Measurements from ENCODE around the gene UGT1A7.
"Not testable (repeated sequence)": the region's sequence is repeated elsewhere in the genome, so short reads cannot be mapped to it uniquely, and the experiment has no call there.

UGT1A7 gene

DNA sequence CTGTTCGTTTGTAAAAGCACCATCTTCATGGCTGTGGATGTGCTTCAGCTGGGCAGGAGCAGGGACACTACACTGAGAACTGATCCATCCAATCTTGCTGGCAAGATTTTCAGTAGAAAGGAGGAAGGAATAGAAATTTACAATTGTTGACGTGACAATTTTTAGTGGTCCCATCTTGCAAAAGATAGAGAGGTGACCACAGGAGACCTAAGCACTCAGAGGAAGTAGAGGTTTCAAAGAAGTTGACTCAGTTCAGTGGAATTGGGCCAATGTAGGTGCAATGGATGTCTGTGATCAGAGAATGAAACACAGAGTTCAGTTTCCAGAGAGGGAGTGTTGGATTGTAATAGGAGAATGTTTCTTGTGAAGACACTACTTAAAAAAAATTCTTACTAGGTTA, 32.4 kb downstream of the UGT1A7 start:
- Histone ChIP-seq H3K4me1 (ENCODE audit: control insufficient read depth, low read length) (no peaks in the 10 kb centered on the region), H4K20me1 (ENCODE audit: control insufficient read depth, insufficient read depth, low read depth, low read length) (no peaks in the 10 kb centered on the region), H3F3A (ENCODE audit: control insufficient read depth, insufficient read depth) (no peaks in the 10 kb centered on the region), H3K4me2 (ENCODE audit: low read length) (no peak overlapping the region), H3K9me2 (replicated peaks; ENCODE audit: control insufficient read depth, low read length) (no peaks in the 10 kb centered on the region), H3K9me3 (ENCODE audit: control insufficient read depth, insufficient read depth, low read length) (no peaks in the 10 kb centered on the region), H3K79me2 (ENCODE audit: control insufficient read depth, low read length) (no peaks in the 10 kb centered on the region), H3K36me3 (ENCODE audit: control insufficient read depth, low read length) (no peaks in the 10 kb centered on the region), H3K27me3 (ENCODE audit: control insufficient read depth, low read length) (peaks cover 10% of the 10 kb centered on the region; the same call in 1 of the 2 replicates), H3K4me3 (ENCODE audit: low read length) (no peak overlapping the region), H3K27ac (ENCODE audit: low read depth, low read length) (no peak overlapping the region)
- TF ChIP-seq, protein P1, sequence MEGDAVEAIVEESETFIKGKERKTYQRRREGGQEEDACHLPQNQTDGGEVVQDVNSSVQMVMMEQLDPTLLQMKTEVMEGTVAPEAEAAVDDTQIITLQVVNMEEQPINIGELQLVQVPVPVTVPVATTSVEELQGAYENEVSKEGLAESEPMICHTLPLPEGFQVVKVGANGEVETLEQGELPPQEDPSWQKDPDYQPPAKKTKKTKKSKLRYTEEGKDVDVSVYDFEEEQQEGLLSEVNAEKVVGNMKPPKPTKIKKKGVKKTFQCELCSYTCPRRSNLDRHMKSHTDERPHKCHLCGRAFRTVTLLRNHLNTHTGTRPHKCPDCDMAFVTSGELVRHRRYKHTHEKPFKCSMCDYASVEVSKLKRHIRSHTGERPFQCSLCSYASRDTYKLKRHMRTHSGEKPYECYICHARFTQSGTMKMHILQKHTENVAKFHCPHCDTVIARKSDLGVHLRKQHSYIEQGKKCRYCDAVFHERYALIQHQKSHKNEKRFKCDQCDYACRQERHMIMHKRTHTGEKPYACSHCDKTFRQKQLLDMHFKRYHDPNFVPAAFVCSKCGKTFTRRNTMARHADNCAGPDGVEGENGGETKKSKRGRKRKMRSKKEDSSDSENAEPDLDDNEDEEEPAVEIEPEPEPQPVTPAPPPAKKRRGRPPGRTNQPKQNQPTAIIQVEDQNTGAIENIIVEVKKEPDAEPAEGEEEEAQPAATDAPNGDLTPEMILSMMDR (IDR thresholded peaks at IDR 0.05; ENCODE audit: low read depth, low read length, poor library complexity, severe bottlenecking): no peak
- TF ChIP-seq EZH2phosphoT487 (IDR thresholded peaks at IDR 0.05; ENCODE audit: borderline replicate concordance, low read length): no peak

DNA sequence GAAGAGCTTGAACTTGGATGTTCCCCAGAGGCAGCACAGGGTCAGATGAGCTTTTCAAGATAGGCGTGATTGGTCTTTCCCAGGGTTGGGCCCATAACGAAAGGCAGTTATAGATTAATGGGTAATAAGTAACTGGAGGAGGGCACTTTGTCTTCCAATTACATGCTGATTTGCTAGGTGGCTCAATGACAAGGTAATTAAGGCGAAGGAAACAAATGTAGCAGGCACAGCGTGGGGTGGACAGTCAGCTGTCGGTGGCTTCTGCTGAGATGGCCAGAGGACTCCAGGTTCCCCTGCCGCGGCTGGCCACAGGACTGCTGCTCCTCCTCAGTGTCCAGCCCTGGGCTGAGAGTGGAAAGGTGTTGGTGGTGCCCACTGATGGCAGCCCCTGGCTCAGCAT, 36.9 kb downstream of the UGT1A7 start, which contains the start of gene UGT1A4:
UGT1A4 (plus strand) TSS at position 185 of the 400 bp plus-strand sequence; CDS start at position 270, 85 bp downstream.
- no peaks in the 10 kb centered on the region for H3K36me3 ChIP-seq (ENCODE audit: control insufficient read depth, low read length)
- H3K9me3 ChIP-seq (ENCODE audit: control insufficient read depth, insufficient read depth, low read length): no peaks in the 10 kb centered on the region
- H3K4me1 ChIP-seq (ENCODE audit: control insufficient read depth, low read length): no peaks in the 10 kb centered on the region
- H3F3A ChIP-seq (ENCODE audit: control insufficient read depth, insufficient read depth): no peaks in the 10 kb centered on the region
- no peak within 1 kb of the TSS for H3K4me2 ChIP-seq (ENCODE audit: low read length)
- H3K79me2 ChIP-seq (ENCODE audit: control insufficient read depth, low read length): no peaks in the 10 kb centered on the region
- no peak within 1 kb of the TSS for H3K27ac ChIP-seq (ENCODE audit: low read depth, low read length)
- H3K4me3 ChIP-seq (ENCODE audit: low read length): no peak within 1 kb of the TSS
- H4K20me1 ChIP-seq (ENCODE audit: control insufficient read depth, insufficient read depth, low read depth, low read length): no peaks in the 10 kb centered on the region
- TF ChIP-seq, protein P1 (IDR thresholded peaks at IDR 0.05; ENCODE audit: low read depth, low read length, poor library complexity, severe bottlenecking): no peak
- TF ChIP-seq EZH2phosphoT487 (IDR thresholded peaks at IDR 0.05; ENCODE audit: borderline replicate concordance, low read length): no peak
- H3K9me2 ChIP-seq (replicated peaks; ENCODE audit: control insufficient read depth, low read length): no peaks in the 10 kb centered on the region
- peaks cover 10% of the 10 kb centered on the region; the same call in 1 of the 2 replicates for H3K27me3 ChIP-seq (ENCODE audit: control insufficient read depth, low read length)

- H3K79me2 ChIP-seq (ENCODE audit: control insufficient read depth, low read length): no peaks in the 10 kb centered on the region
- no peaks in the 10 kb centered on the region for H3K27me3 ChIP-seq (ENCODE audit: control insufficient read depth, low read length)
- H3K9me3 ChIP-seq (ENCODE audit: control insufficient read depth, insufficient read depth, low read length): no peaks in the 10 kb centered on the region
- TF ChIP-seq, protein P1 (IDR thresholded peaks at IDR 0.05; ENCODE audit: low read depth, low read length, poor library complexity, severe bottlenecking): no peak
- no peak for TF ChIP-seq EZH2phosphoT487 (IDR thresholded peaks at IDR 0.05; ENCODE audit: borderline replicate concordance, low read length)
- H3K4me1 ChIP-seq (ENCODE audit: control insufficient read depth, low read length): no peaks in the 10 kb centered on the region
- H4K20me1 ChIP-seq (ENCODE audit: control insufficient read depth, insufficient read depth, low read depth, low read length): no peaks in the 10 kb centered on the region
- H3K4me2 ChIP-seq (ENCODE audit: low read length): no peak within 1 kb of the TSS
- H3K27ac ChIP-seq (ENCODE audit: low read depth, low read length): no peak within 1 kb of the TSS
- no peak within 1 kb of the TSS for H3K4me3 ChIP-seq (ENCODE audit: low read length)
- H3K9me2 ChIP-seq (replicated peaks; ENCODE audit: control insufficient read depth, low read length): no peaks in the 10 kb centered on the region
- H3K36me3 ChIP-seq (ENCODE audit: control insufficient read depth, low read length): no peaks in the 10 kb centered on the region
- no peaks in the 10 kb centered on the region for H3F3A ChIP-seq (ENCODE audit: control insufficient read depth, insufficient read depth)
Observed at GRCh38 chr2:233728723-233729301, 47.1 kb downstream of the UGT1A7 start, which contains the start of gene UGT1A3. Gene UGT1A3 (plus strand): TSS chr2:233729042. CDS start chr2:233729127, 85 bp downstream.

DNA sequence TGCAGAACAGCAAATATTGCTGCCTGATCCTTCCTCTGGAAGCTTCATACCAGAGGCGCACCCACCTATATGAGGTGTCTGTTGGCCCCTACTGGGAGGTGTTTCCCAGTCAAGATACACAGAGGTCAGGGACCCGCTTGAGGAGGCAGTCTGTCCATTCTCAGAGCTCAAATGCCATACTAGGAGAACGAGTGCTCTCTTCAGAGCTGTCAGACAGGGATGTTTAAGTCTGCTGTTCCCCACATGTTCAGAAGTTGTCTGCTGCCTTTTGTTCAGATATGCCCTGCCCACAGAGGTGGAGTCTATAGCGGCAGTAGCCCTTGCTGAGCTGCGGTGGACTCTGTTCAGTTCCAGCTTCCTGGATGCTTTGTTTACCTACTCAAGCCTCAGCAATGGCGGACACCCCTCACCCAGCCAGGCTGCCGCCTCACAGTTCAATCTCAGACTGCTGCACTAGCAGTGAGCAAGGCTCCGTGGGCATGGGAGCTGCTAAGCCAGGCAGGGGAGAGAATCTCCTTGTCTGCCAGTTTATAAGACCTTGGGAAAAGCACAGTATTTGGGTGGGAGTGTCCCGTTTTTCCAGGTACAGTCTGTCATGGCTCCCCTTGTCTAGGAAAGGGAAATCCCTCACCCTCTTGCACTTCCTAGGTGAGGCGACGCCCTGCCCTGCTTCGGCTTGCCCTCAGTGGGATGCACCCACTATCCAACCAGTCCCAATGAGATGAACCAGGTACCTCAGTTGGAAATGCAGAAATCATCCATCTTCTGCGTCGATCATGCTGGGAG, 55.4 kb downstream of the UGT1A7 start:
- not testable (repeated sequence) for H3K4me3 ChIP-seq (ENCODE audit: low read length); H3K79me2 ChIP-seq (ENCODE audit: control insufficient read depth, low read length); H3K27me3 ChIP-seq (ENCODE audit: control insufficient read depth, low read length); H3F3A ChIP-seq (ENCODE audit: control insufficient read depth, insufficient read depth); H3K9me3 ChIP-seq (ENCODE audit: control insufficient read depth, insufficient read depth, low read length); H3K9me2 ChIP-seq (replicated peaks; ENCODE audit: control insufficient read depth, low read length); H3K36me3 ChIP-seq (ENCODE audit: control insufficient read depth, low read length); H3K4me2 ChIP-seq (ENCODE audit: low read length); H3K4me1 ChIP-seq (ENCODE audit: control insufficient read depth, low read length); H3K27ac ChIP-seq (ENCODE audit: low read depth, low read length); H4K20me1 ChIP-seq (ENCODE audit: control insufficient read depth, insufficient read depth, low read depth, low read length)

Data from DOHH2 (cell line).